GM19025 (cell line): ENCODE measurements around the gene ZNF341.
"Not testable (repeated sequence)": the region's sequence is repeated elsewhere in the genome, so short reads cannot be mapped to it uniquely, and the experiment has no call there.

ENCODE experiments used
- ATAC-seq: cut with Tn5 transposase; IDR thresholded peaks from one replicate; pipeline ENCODE4 v1.9.1; 2021; ENCODE audit warnings: mild to moderate bottlenecking, low read depth, moderate library complexity; ENCODE audit not compliant: unreplicated experiment

The ZNF341 gene

GRCh38 chr20:33727806-33728205 lies 4.0 kb upstream of the ZNF341 start:
- no peak for ATAC-seq

- ATAC-seq: no peak
These were observed 3.3 kb upstream of the ZNF341 start for GRCh38 chr20:33728463-33728862.

GRCh38 chr20:33729101-33729500 lies 2.7 kb upstream of the ZNF341 start:
- no peak for ATAC-seq

- no peak for ATAC-seq
These were observed 677 bp upstream of the ZNF341 start for GRCh38 chr20:33730946-33731692.

- ATAC-seq: peak; percentile 54
These were observed 572 bp downstream of the ZNF341 start for GRCh38 chr20:33732166-33732970.

- no peak for ATAC-seq
These were observed 2.1 kb downstream of the ZNF341 start for GRCh38 chr20:33733654-33734576.

GRCh38 chr20:33736962-33737361 lies 5.2 kb downstream of the ZNF341 start:
- ATAC-seq: no peak

- no peak for ATAC-seq
These were observed 7.7 kb downstream of the ZNF341 start for GRCh38 chr20:33739493-33739892.

GRCh38 chr20:33740189-33740588 lies 8.4 kb downstream of the ZNF341 start:
- ATAC-seq: no peak

GRCh38 chr20:33744181-33744580 lies 12.4 kb downstream of the ZNF341 start:
- ATAC-seq: no peak

- ATAC-seq: no peak
These were observed 13.1 kb downstream of the ZNF341 start for GRCh38 chr20:33744773-33745385.

GRCh38 chr20:33746325-33746998 lies 14.7 kb downstream of the ZNF341 start:
- no peak for ATAC-seq

GRCh38 chr20:33751775-33752174 lies 20.0 kb downstream of the ZNF341 start:
- no peak for ATAC-seq

- no peak for ATAC-seq
These were observed 21.3 kb downstream of the ZNF341 start for GRCh38 chr20:33753143-33753542.

- no peak for ATAC-seq
These were observed 22.0 kb downstream of the ZNF341 start for GRCh38 chr20:33753763-33754162.

GRCh38 chr20:33755936-33756490 lies 24.2 kb downstream of the ZNF341 start:
- ATAC-seq: not testable (repeated sequence)

- ATAC-seq: no peak
These were observed 25.2 kb downstream of the ZNF341 start for GRCh38 chr20:33757046-33757445.

GRCh38 chr20:33757458-33757857 lies 25.7 kb downstream of the ZNF341 start:
- ATAC-seq: no peak

- ATAC-seq: no peak
These were observed 30.0 kb downstream of the ZNF341 start for GRCh38 chr20:33761698-33762250.
